Nephron (organoid): ENCODE data around the gene LLGL2.

Source experiments
- H3K27ac Mint-ChIP-seq, 3 experiments: 2 replicates each; pipeline ENCODE4 v1.8.0; 2020; ENCODE audit warnings: mixed read lengths in 3 of 3, mild to moderate bottlenecking in 2 of 3, moderate library complexity in 1 of 3
- H3K27me3 Mint-ChIP-seq: 2 replicates; pipeline ENCODE4 v1.8.0; 2021; ENCODE audit warnings: low read depth, mild to moderate bottlenecking, moderate library complexity, mixed read lengths
- H3K36me3 Mint-ChIP-seq: 2 replicates; pipeline ENCODE4 v1.8.0; 2020; ENCODE audit warnings: low read depth, mixed read lengths
- H3K4me1 Mint-ChIP-seq: 2 replicates; pipeline ENCODE4 v1.8.0; 2020; ENCODE audit warnings: mixed read lengths
- H3K4me3 Mint-ChIP-seq, 3 experiments: 2 replicates each; pipeline ENCODE4 v1.8.0; 2020; ENCODE audit warnings: mild to moderate bottlenecking in 3 of 3, mixed read lengths in 3 of 3, moderate library complexity in 2 of 3
- H3K9me3 Mint-ChIP-seq: 2 replicates; pipeline ENCODE4 v1.8.0; 2020; ENCODE audit warnings: mixed read lengths
- CTCF ChIP-seq, 3 experiments: fragments of 200-600 bp; sonication (generic); IDR thresholded peaks; one replicate each; pipeline ENCODE4 v1.5.0; 2021; ENCODE audit warnings: antibody characterized with exemption in 3 of 3; ENCODE audit not compliant: unreplicated experiment in 3 of 3

Gene LLGL2

GRCh38 chr17:75496005-75496404, 29.5 kb upstream of the LLGL2 start:
- H3K27me3 Mint-ChIP-seq, result no peaks in the 10 kb centered on the region

GRCh38 chr17:75498039-75498725, 27.3 kb upstream of the LLGL2 start:
- Mint-ChIP-seq H3K36me3 (peaks cover 19% of the 10 kb centered on the region), H3K27me3 (no peaks in the 10 kb centered on the region), H3K9me3 (no peaks in the 10 kb centered on the region), H3K4me3 (no peak overlapping the region), H3K27ac (peak overlapping the region in 1 of 3 experiments; percentile 68), H3K4me1 (peaks cover 11% of the 10 kb centered on the region)
- TF ChIP-seq CTCF (IDR thresholded peaks at IDR 0.05; ENCODE audit: unreplicated experiment in 3 of 3), result no peak

More at GRCh38 chr17:75496005-75496404, 29.5 kb upstream of the LLGL2 start:
- Mint-ChIP-seq H3K9me3 (no peaks in the 10 kb centered on the region), H3K27ac (no peak overlapping the region), H3K36me3 (peaks cover 23% of the 10 kb centered on the region), H3K4me1 (peaks cover 11% of the 10 kb centered on the region), H3K4me3 (no peak overlapping the region)
- no peak for TF ChIP-seq CTCF (IDR thresholded peaks at IDR 0.05; ENCODE audit: unreplicated experiment in 3 of 3)

GRCh38 chr17:75498726-75499213, 26.7 kb upstream of the LLGL2 start:
- Mint-ChIP-seq H3K27ac (peak overlapping the region; percentile 31 to 77 (median 68)), H3K27me3 (no peaks in the 10 kb centered on the region), H3K36me3 (peaks cover 19% of the 10 kb centered on the region), H3K4me1 (peaks cover 11% of the 10 kb centered on the region), H3K9me3 (no peaks in the 10 kb centered on the region), H3K4me3 (no peak overlapping the region)
- no peak for TF ChIP-seq CTCF (IDR thresholded peaks at IDR 0.05; ENCODE audit: unreplicated experiment in 3 of 3)

GRCh38 chr17:75499313-75500022, 26.0 kb upstream of the LLGL2 start:
- H3K27me3 Mint-ChIP-seq, result no peaks in the 10 kb centered on the region

GRCh38 chr17:75500419-75501216, 24.9 kb upstream of the LLGL2 start:
- Mint-ChIP-seq H3K36me3 (peaks cover 12% of the 10 kb centered on the region), H3K27ac (peak overlapping the region in 1 of 3 experiments; percentile 68), H3K27me3 (no peaks in the 10 kb centered on the region), H3K9me3 (no peaks in the 10 kb centered on the region), H3K4me3 (no peak overlapping the region), H3K4me1 (peaks cover 11% of the 10 kb centered on the region)
- no peak for TF ChIP-seq CTCF (IDR thresholded peaks at IDR 0.05; ENCODE audit: unreplicated experiment in 3 of 3)

More at GRCh38 chr17:75499313-75500022, 26.0 kb upstream of the LLGL2 start:
- H3K4me3 Mint-ChIP-seq, result peak overlapping the region in 1 of 3 experiments; percentile 21
- H3K27ac Mint-ChIP-seq, result peak overlapping the region; percentile 35 to 77 (median 68)
- H3K9me3 Mint-ChIP-seq, result no peaks in the 10 kb centered on the region
- H3K36me3 Mint-ChIP-seq, result peaks cover 14% of the 10 kb centered on the region
- H3K4me1 Mint-ChIP-seq, result peaks cover 11% of the 10 kb centered on the region
- no peak for TF ChIP-seq CTCF (IDR thresholded peaks at IDR 0.05; ENCODE audit: unreplicated experiment in 3 of 3)
